Psoas muscle (tissue), 8 donors: ENCODE data around the gene SMC6. TPM values are rescaled to one million over a fixed set of nuclear protein-coding genes. Genes with fewer than 3 reads are reported as not detected.

Source experiments
- ATAC-seq, 4 donors: fragments of 200-7000 bp; cut with Tn5 transposase; one replicate each; pipeline ENCODE4 v1.9.1; 2020; ENCODE audit warnings: moderate library complexity in 3 of 4, mild to moderate bottlenecking in 2 of 4
- DNase-seq, 2 donors: peaks; one replicate each; pipeline ENCODE4 v3.0.0-alpha.2; 2020
- H3K27ac ChIP-seq: fragments of 200-600 bp; one replicate; pipeline ENCODE4 v1.8.0; 2022
- H3K27me3 ChIP-seq, 3 donors: fragments of 200-600 bp in 1 of 3; one replicate each; pipeline versions ENCODE4 v1.6.1 to v1.8.0; 2013 to 2022; ENCODE audit warnings: low read length in 2 of 3, mild to moderate bottlenecking in 2 of 3, moderate library complexity in 1 of 3; ENCODE audit not compliant: insufficient read depth in 3 of 3
- H3K36me3 ChIP-seq, 2 donors: fragments of 200-600 bp in 1 of 2; one replicate each; pipeline versions ENCODE4 v1.6.1 to v1.8.0; 2013 to 2022; ENCODE audit warnings: low read depth in 1 of 2, mild to moderate bottlenecking in 1 of 2, moderate library complexity in 1 of 2; ENCODE audit not compliant: insufficient read depth in 1 of 2
- H3K4me1 ChIP-seq: fragments of 200-600 bp; one replicate; pipeline ENCODE4 v1.8.0; 2022
- H3K4me3 ChIP-seq: fragments of 200-600 bp; one replicate; pipeline ENCODE4 v1.8.0; 2022; ENCODE audit warnings: mild to moderate bottlenecking
- H3K9me3 ChIP-seq: fragments of 200-600 bp; one replicate; pipeline ENCODE4 v1.8.0; 2022
- CTCF ChIP-seq: fragments of 200-600 bp; IDR thresholded peaks from one replicate; pipeline ENCODE4 v1.8.0; 2022; ENCODE audit warnings: antibody characterized with exemption
- WGBS, 3 donors: extraction: QIAGEN DNeasy Blood & Tissue Kit; methylation state at CpG; one replicate each; pipeline versions ENCODE4 v1.1.6 to v1.1.7; 2013; 5-methylcytosine and 5-hydroxymethylcytosine counted together
- intact Hi-C, 2 donors: fragments of 100-400 bp; cut with DNase I; formaldehyde crosslinking; loops; one replicate each; pipeline versions ENCODE4 v1.11.0 to v1.14.2; 2022
- polyA plus RNA-seq, 3 donors: library from polyadenylated mRNA; stranded (reverse); fragments of 200-250 nt; gene quantifications; one replicate each; pipeline ENCODE4 v1.2.3, GENCODE V29; 2013
- total RNA-seq, 4 donors: library from RNA; stranded (reverse); fragmentation: NEBNext Ultra II Directional in 2 of 4; extraction: Animal tissue kit (Norgen Biotek cat#: 25700) in 2 of 4; gene quantifications; one replicate each; pipeline versions ENCODE4 v1.2.1 to v1.2.4, GENCODE V29; 2021 to 2023
- donor health status: healthy with polysubstance abuse.
- donor health status: DM: no; HTN: no; CAD: no; lungs with moderate emphysema.
- donor health status: Bipolar disorder and iron deficiency.
- donor health status: healthy.
- donor health status: DM: yes; HTN: yes; CAD: no.
- donor health status: DM: no; HTN: no; CAD: no.
- donor health status: DM: no; HTN: no; CAD: no.
- donor health status: DM: yes; HTN: yes; CAD: no.

The SMC6 gene
- total and polyA plus RNA-seq, 7 donors: 4.8 to 10.5 (median 9.3) TPM

GRCh38 chr2:17791817-17792130 lies 38.2 kb upstream of the SMC6 start:
- Histone ChIP-seq H3K4me1 (peaks cover 24% of the 10 kb centered on the region), H3K9me3 (no peaks in the 10 kb centered on the region), H3K4me3 (no peak overlapping the region), H3K27ac (no peak overlapping the region), H3K36me3 (no peaks in the 10 kb centered on the region), H3K27me3 (no peaks in the 10 kb centered on the region)
- intact Hi-C loops: no loop called here
- DNase-seq (no peak), ATAC-seq (no peak)
- WGBS, 3 donors: 73 to 89% (median 82%) methylated on average over 2 of the region's 2 CpGs
- TF ChIP-seq CTCF: no peak

GRCh38 chr2:17791121-17791816 lies 37.7 kb upstream of the SMC6 start:
- WGBS, 3 donors: 53 to 62% (median 54%) methylated on average over 5 of the region's 5 CpGs
- TF ChIP-seq CTCF: no peak
- H3K9me3 ChIP-seq: no peaks in the 10 kb centered on the region
- no peak overlapping the region for H3K4me3 ChIP-seq
- DNase-seq: no peak
- no peak overlapping the region for H3K27ac ChIP-seq
- intact Hi-C loops: no loop called here
- ATAC-seq: no peak
- H3K27me3 ChIP-seq: no peaks in the 10 kb centered on the region
- no peaks in the 10 kb centered on the region for H3K36me3 ChIP-seq
- H3K4me1 ChIP-seq: peaks cover 24% of the 10 kb centered on the region

DNA sequence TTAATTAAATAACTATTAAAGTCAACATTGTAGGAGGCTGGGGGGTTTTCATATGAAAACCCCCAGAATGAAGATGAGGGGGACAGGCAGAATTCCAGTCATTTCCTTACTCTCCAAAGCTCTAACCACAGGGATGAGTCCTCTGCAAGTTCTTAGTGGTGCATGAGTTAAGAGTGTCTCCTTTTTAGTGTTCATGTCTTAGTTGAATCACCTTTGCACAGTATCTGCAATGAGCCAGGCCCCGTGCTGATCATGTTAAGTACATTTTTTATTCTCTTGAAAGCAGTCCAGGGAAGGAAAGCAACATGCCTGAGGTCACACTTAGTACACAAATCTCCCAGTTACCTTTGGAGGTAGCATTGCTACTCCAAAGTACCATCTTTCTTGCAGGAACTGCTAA lies 36.9 kb upstream of the SMC6 start:
- no peaks in the 10 kb centered on the region for H3K9me3 ChIP-seq
- H3K27ac ChIP-seq: no peak overlapping the region
- no peaks in the 10 kb centered on the region for H3K27me3 ChIP-seq
- H3K4me3 ChIP-seq: no peak overlapping the region
- WGBS, 3 donors: 73 to 94% (median 77%) methylated on average over 1 of the region's 1 CpG
- H3K36me3 ChIP-seq: no peaks in the 10 kb centered on the region
- intact Hi-C loops: no loop called here
- ATAC-seq: no peak
- DNase-seq: no peak
- no peak for TF ChIP-seq CTCF
- H3K4me1 ChIP-seq: peaks cover 23% of the 10 kb centered on the region

- no peak for TF ChIP-seq CTCF
- Histone ChIP-seq H3K4me1 (peaks cover 7% of the 10 kb centered on the region), H3K27ac (no peak overlapping the region), H3K9me3 (no peaks in the 10 kb centered on the region), H3K4me3 (no peak overlapping the region), H3K27me3 (no peaks in the 10 kb centered on the region), H3K36me3 (no peaks in the 10 kb centered on the region)
- DNase-seq (no peak), ATAC-seq (no peak)
- 62 to 73% (median 67%) methylated on average over 4 of the region's 4 CpGs for WGBS, 3 donors
- intact Hi-C loops: no loop called here
Observed at GRCh38 chr2:17788773-17789172, 35.2 kb upstream of the SMC6 start.

DNA sequence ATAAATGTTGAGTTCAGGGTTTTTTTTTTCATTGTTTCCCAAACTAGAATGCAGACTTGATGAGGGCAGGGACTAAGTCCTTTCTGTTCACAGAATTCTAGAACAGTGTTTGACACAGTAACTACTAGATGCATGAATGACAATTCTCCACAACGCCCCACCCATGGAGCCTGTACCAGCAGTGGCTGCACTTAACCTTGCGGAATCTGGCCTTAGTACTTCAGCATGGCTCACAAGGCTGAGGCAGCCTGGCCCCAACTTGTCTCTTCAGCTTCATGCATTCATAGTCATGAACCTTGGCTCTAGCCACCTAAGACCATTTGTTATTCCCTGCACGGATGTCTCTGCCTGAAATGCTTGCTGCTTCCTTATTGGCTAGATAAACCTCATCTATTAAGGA lies 33.1 kb upstream of the SMC6 start:
- Histone ChIP-seq H3K27ac (no peak overlapping the region), H3K4me3 (no peak overlapping the region), H3K9me3 (no peaks in the 10 kb centered on the region), H3K27me3 (no peaks in the 10 kb centered on the region), H3K36me3 (peaks cover 0 to 3% of the 10 kb centered on the region in 2 donors), H3K4me1 (no peaks in the 10 kb centered on the region)
- intact Hi-C loops: no loop called here
- ATAC-seq (no peak), DNase-seq (no peak)
- 72 to 73% (median 72%) methylated on average over 3 of the region's 3 CpGs for WGBS, 3 donors
- no peak for TF ChIP-seq CTCF
